Measurements from ENCODE around the gene ACVR1. TPM values are rescaled to one million over a fixed set of nuclear protein-coding genes. Genes with fewer than 3 reads are reported as not detected.

Gene ACVR1
- total and polyA plus RNA-seq, 9 of the 15 experiments (the other 6 are each of a cell fraction or from before 2014, with no cell fraction given) = 3.8 to 14.3 (median 6.9) TPM

GRCh38 chr2:157857881-157858280, 18.2 kb downstream of the ACVR1 start (continued):
- TF ChIP-seq, protein P1, sequence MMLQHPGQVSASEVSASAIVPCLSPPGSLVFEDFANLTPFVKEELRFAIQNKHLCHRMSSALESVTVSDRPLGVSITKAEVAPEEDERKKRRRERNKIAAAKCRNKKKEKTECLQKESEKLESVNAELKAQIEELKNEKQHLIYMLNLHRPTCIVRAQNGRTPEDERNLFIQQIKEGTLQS (IDR thresholded peaks at IDR 0.05) = no peak
- TF ChIP-seq, protein P1 (CRISPR knock-in tag; conservative IDR thresholded peaks at IDR 0.05) = no peak
- TF ChIP-seq, protein P2, sequence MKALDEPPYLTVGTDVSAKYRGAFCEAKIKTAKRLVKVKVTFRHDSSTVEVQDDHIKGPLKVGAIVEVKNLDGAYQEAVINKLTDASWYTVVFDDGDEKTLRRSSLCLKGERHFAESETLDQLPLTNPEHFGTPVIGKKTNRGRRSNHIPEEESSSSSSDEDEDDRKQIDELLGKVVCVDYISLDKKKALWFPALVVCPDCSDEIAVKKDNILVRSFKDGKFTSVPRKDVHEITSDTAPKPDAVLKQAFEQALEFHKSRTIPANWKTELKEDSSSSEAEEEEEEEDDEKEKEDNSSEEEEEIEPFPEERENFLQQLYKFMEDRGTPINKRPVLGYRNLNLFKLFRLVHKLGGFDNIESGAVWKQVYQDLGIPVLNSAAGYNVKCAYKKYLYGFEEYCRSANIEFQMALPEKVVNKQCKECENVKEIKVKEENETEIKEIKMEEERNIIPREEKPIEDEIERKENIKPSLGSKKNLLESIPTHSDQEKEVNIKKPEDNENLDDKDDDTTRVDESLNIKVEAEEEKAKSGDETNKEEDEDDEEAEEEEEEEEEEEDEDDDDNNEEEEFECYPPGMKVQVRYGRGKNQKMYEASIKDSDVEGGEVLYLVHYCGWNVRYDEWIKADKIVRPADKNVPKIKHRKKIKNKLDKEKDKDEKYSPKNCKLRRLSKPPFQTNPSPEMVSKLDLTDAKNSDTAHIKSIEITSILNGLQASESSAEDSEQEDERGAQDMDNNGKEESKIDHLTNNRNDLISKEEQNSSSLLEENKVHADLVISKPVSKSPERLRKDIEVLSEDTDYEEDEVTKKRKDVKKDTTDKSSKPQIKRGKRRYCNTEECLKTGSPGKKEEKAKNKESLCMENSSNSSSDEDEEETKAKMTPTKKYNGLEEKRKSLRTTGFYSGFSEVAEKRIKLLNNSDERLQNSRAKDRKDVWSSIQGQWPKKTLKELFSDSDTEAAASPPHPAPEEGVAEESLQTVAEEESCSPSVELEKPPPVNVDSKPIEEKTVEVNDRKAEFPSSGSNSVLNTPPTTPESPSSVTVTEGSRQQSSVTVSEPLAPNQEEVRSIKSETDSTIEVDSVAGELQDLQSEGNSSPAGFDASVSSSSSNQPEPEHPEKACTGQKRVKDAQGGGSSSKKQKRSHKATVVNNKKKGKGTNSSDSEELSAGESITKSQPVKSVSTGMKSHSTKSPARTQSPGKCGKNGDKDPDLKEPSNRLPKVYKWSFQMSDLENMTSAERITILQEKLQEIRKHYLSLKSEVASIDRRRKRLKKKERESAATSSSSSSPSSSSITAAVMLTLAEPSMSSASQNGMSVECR (CRISPR knock-in tag; IDR thresholded peaks at IDR 0.05) = no peak

DNA sequence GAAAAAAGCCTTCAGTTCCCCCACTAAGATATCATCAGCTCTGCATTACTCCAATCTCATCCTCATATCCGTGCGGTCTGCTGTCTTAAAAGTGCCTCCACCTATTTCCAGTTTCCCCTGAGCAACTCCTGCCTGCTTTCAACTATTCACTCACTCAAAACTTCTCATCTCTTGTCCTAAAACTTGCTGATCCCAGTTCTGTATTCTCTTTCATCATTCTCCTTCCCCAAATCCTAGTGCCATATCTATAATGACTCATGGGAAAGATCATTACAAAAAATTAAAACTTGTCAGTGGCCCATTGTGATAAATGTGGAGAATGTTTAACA, 20.0 kb downstream of the ACVR1 start:
- ATAC-seq (peak; percentile 21; the same call in 2 of the 3 replicates), DNase-seq (ENCODE audit: extremely low read depth in 1 of 4, low spot score in 3 of 4) (no peak), FAIRE-seq (no peak)
- Histone ChIP-seq H4K20me1 (replicated peaks; ENCODE audit: control insufficient read depth, insufficient read depth, low read length) (no peaks in the 10 kb centered on the region), H3K4me1 (replicated peaks in 1 of 2; ENCODE audit: control insufficient read depth in 2 of 2, insufficient read depth in 2 of 2, low read length in 2 of 2) (peaks cover 0 to 18% of the 10 kb centered on the region in 2 experiments; a peak in 2 of 5 replicates), H3K36me3 (ENCODE audit: control insufficient read depth, insufficient read depth, low read length) (no peaks in the 10 kb centered on the region), H3K4me2 (ENCODE audit: insufficient read depth, low read length) (no peak overlapping the region), H3K27ac (ENCODE audit: extremely low read depth, low read depth, low read length) (no peak overlapping the region; the same call in 2 of the 3 replicates), H3K9me1 (ENCODE audit: control insufficient read depth, insufficient read depth, low read length) (no peaks in the 10 kb centered on the region), H3K4me3 (no peak overlapping the region), H3K9me3 (replicated peaks; ENCODE audit: control insufficient read depth, insufficient read depth, low read depth, low read length) (no peaks in the 10 kb centered on the region), H2AFZ (ENCODE audit: low read depth, low read length) (no peak overlapping the region), H3K9ac (ENCODE audit: insufficient read depth in 1 of 2, low read depth in 2 of 2, low read length in 2 of 2) (no peak overlapping the region), H3K79me2 (ENCODE audit: control insufficient read depth, insufficient read depth, low read length) (no peaks in the 10 kb centered on the region), H3K27me3 (ENCODE audit: control insufficient read depth in 2 of 2, insufficient read depth in 2 of 2, low read length in 2 of 2) (no peaks in the 10 kb centered on the region)
- POLR2A ChIA-PET = interaction anchor here (1.6 to 2.2 kb wide), 3 partner anchors 16 to 20 kb away, joined by 3 to 8 read pairs (median 7); partner anchors contain the start of gene ACVR1
- 16% methylated on average over 2 of the region's 2 CpGs for WGBS (ENCODE audit: insufficient coverage, low coverage, missing lambda C conversion rate)
- CTCF ChIA-PET (ENCODE audit: low intra/inter-chr PET ratio) = no interaction called here
- TF ChIP-seq ZNF699 (CRISPR knock-in tag; IDR thresholded peaks at IDR 0.05; ENCODE audit: insufficient replicate concordance) (no peak), HMG20A (CRISPR knock-in tag; conservative IDR thresholded peaks at IDR 0.05) (no peak), ETV6 (IDR thresholded peaks at IDR 0.05; ENCODE audit: borderline replicate concordance in 1 of 2, low read depth in 2 of 2, low read length in 1 of 2) (no peak), ETV6 (CRISPR knock-in tag; IDR thresholded peaks at IDR 0.05; ENCODE audit: borderline replicate concordance) (no peak), FOSL1 (tag; conservative IDR thresholded peaks at IDR 0.05) (peak; percentile 4; the same call in 1 of the 2 replicates), NRF1 (conservative IDR thresholded peaks at IDR 0.05 in 1 of 2, IDR thresholded peaks at IDR 0.05 in 1 of 2) (peak in 1 of 2 experiments; percentile 19; a peak in 1 of 4 replicates), MAFK (IDR thresholded peaks at IDR 0.05; ENCODE audit: low read length) (peak; percentile 13; the same call in 1 of the 2 replicates), JUN (IDR thresholded peaks at IDR 0.05; ENCODE audit: borderline replicate concordance, low read depth, low read length) (0 out of 2 replicates have a peak, but pooled peaks have one; percentile 27), JUN (CRISPR knock-in tag; IDR thresholded peaks at IDR 0.05; ENCODE audit: borderline replicate concordance) (no peak), CEBPG (CRISPR knock-in tag; IDR thresholded peaks at IDR 0.05) (no peak), CEBPG (tag; conservative IDR thresholded peaks at IDR 0.05 in 1 of 2, IDR thresholded peaks at IDR 0.05 in 1 of 2) (peak in 1 of 2 experiments; percentile 41; a peak in 1 of 4 replicates)
- in situ Hi-C loops (cut with MboI) (no loop called here), intact Hi-C loops (cut with micrococcal nuclease) (no loop called here)
- BruUV-seq (replicated peaks) = no TSS peak

All from K562 (cell line).